Gastroesophageal sphincter (tissue), 4 donors: ENCODE measurements around the gene KRT85. TPM values are rescaled to one million over a fixed set of nuclear protein-coding genes. Genes with fewer than 3 reads are reported as not detected.
A peak's percentile ranks its signal among the peaks of the same experiment; 100 is the strongest.

ENCODE experiments used
- ATAC-seq: fragments of 150-250 bp; one replicate; pipeline ENCODE4 v1.9.1; 2016; ENCODE audit warnings: mild to moderate bottlenecking, moderate library complexity
- H3K27ac ChIP-seq, 4 donors: fragments of 200-600 bp; sonication (generic) in 3 of 4; 1 replicate in 3 of 4; 2 replicates in 1 of 4; pipeline ENCODE4 v1.5.1; 2016 to 2019
- H3K27me3 ChIP-seq: fragments of 200-600 bp; sonication (generic); one replicate; pipeline ENCODE4 v1.5.1; 2019
- H3K36me3 ChIP-seq, 2 donors: fragments of 200-600 bp; sonication (generic); one replicate each; pipeline ENCODE4 v1.5.1; 2019; ENCODE audit warnings: control low read depth in 1 of 2
- H3K4me1 ChIP-seq, 3 donors: fragments of 200-600 bp; sonication (generic); 1 replicate in 2 of 3; 2 replicates in 1 of 3; pipeline ENCODE4 v1.5.1; 2016 to 2019; ENCODE audit warnings: control low read depth in 2 of 3
- H3K4me3 ChIP-seq, 2 donors: fragments of 200-600 bp; sonication (generic); one replicate each; pipeline ENCODE4 v1.5.1; 2019; ENCODE audit warnings: mild to moderate bottlenecking in 1 of 2, moderate library complexity in 1 of 2
- H3K9me3 ChIP-seq, 3 donors: fragments of 200-600 bp; sonication (generic); one replicate each; pipeline ENCODE4 v1.5.1; 2017 to 2019; ENCODE audit warnings: control low read depth in 2 of 3
- EP300 ChIP-seq: sonication (generic); formaldehyde crosslinking; IDR thresholded peaks from one replicate; pipeline ENCODE4 v1.6.1; 2017; ENCODE audit warnings: antibody characterized with exemption, mild to moderate bottlenecking
- POLR2A ChIP-seq, 2 donors: fragments of 450-650 bp; IDR thresholded peaks; one replicate each; pipeline ENCODE4 v1.6.1; 2017; ENCODE audit warnings: antibody characterized with exemption in 2 of 2, mild to moderate bottlenecking in 2 of 2, moderate library complexity in 1 of 2
- POLR2AphosphoS5 ChIP-seq: sonication (generic); formaldehyde crosslinking; IDR thresholded peaks from one replicate; pipeline ENCODE4 v1.6.1; 2017; ENCODE audit warnings: antibody characterized with exemption
- WGBS, 2 donors: methylation state at CpG; one replicate each; pipeline ENCODE4 v1.1.5; 2018; ENCODE audit warnings: low coverage in 1 of 2; 5-methylcytosine and 5-hydroxymethylcytosine counted together
- total RNA-seq, 4 donors: library from RNA; depleted of rRNA; stranded (reverse); fragments of >200 nt; gene quantifications; one replicate each; pipeline ENCODE4 v1.1.0, GENCODE V29; 2016
- TF ChIP-seq, protein P1 (sequence below), 4 experiments: fragments of 200-600 bp in 2 of 4; fragments of 450-650 bp in 2 of 4; sonication (generic) in 1 of 4; IDR thresholded peaks; one replicate each; pipeline ENCODE4 v1.5.1; 2017 to 2019; ENCODE audit warnings: antibody characterized with exemption in 4 of 4, mild to moderate bottlenecking in 2 of 4, moderate library complexity in 2 of 4

KRT85 gene
- total RNA-seq, 4 donors from 2014 or later: not detected

DNA sequence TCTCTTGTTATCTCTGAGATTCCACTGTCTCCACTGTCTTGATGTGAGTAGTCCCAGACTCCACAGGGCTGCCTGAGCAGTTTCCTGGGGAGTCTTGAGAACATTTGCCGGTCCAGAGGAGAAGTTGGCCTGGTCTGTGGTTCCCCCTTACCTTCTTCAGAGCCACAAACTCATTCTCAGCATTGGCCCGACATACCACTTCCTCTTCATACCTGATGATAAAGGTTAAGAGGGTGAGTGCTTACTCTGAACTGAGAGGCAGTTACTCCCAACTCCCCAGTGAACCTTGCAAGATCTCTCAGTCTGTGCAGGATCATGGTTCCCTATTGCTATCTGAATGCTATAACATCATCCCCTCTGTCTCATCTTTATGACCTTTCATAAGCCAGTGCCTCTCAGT lies 15.6 kb upstream of the KRT85 start:
- Histone ChIP-seq H3K27ac (no peak overlapping the region), H3K4me1 (no peaks in the 10 kb centered on the region), H3K9me3 (no peaks in the 10 kb centered on the region), H3K4me3 (no peak overlapping the region), H3K27me3 (peaks cover 16% of the 10 kb centered on the region), H3K36me3 (no peaks in the 10 kb centered on the region)
- ATAC-seq: no peak
- WGBS, 2 donors: 63% methylated on average over 2 of the region's 2 CpGs; no CpG with 5 or more reads in 1 of the 2 donors
- TF ChIP-seq, protein P1, sequence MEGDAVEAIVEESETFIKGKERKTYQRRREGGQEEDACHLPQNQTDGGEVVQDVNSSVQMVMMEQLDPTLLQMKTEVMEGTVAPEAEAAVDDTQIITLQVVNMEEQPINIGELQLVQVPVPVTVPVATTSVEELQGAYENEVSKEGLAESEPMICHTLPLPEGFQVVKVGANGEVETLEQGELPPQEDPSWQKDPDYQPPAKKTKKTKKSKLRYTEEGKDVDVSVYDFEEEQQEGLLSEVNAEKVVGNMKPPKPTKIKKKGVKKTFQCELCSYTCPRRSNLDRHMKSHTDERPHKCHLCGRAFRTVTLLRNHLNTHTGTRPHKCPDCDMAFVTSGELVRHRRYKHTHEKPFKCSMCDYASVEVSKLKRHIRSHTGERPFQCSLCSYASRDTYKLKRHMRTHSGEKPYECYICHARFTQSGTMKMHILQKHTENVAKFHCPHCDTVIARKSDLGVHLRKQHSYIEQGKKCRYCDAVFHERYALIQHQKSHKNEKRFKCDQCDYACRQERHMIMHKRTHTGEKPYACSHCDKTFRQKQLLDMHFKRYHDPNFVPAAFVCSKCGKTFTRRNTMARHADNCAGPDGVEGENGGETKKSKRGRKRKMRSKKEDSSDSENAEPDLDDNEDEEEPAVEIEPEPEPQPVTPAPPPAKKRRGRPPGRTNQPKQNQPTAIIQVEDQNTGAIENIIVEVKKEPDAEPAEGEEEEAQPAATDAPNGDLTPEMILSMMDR (IDR thresholded peaks at IDR 0.05): no peak
- TF ChIP-seq POLR2A (IDR thresholded peaks at IDR 0.05) (no peak), EP300 (no peak), POLR2AphosphoS5 (no peak)

- Histone ChIP-seq H3K4me3 (no peak overlapping the region), H3K36me3 (no peaks in the 10 kb centered on the region), H3K27me3 (peaks cover 26% of the 10 kb centered on the region), H3K27ac (no peak overlapping the region), H3K9me3 (no peaks in the 10 kb centered on the region), H3K4me1 (no peaks in the 10 kb centered on the region)
- TF ChIP-seq POLR2A (IDR thresholded peaks at IDR 0.05) (no peak), POLR2AphosphoS5 (no peak), EP300 (no peak)
- TF ChIP-seq, protein P1 (IDR thresholded peaks at IDR 0.05): no peak
- ATAC-seq: no peak
- 82% methylated on average over 4 of the region's 8 CpGs; no CpG with 5 or more reads in 1 of the 2 donors for WGBS, 2 donors
Measured at GRCh38 chr12:52381206-52381605, 13.9 kb upstream of the KRT85 start.

DNA sequence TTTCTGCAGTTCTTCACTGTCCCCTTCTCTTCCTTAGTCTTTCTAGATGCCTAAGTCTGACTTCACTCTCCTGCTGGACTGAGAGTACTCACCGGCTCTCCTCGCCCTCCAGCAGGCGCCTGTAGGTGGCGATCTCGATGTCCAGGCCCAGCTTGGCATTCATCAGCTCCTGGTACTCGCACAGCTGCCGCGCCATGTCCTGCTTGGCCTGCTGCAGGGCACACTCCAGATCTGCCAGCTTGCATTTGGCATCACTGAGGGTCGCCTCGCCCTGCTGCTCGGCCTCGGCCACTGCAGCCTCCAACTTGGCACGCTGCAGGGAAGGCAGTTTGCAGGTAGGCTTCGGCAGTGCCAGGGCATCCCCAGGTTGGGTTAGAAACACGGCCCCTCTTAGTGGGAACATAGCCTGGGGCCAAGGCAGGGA lies 13.0 kb upstream of the KRT85 start:
- Histone ChIP-seq H3K9me3 (no peaks in the 10 kb centered on the region), H3K4me1 (no peaks in the 10 kb centered on the region), H3K27me3 (peaks cover 26% of the 10 kb centered on the region), H3K27ac (no peak overlapping the region), H3K4me3 (no peak overlapping the region), H3K36me3 (no peaks in the 10 kb centered on the region)
- TF ChIP-seq POLR2A (IDR thresholded peaks at IDR 0.05) (no peak), EP300 (no peak), POLR2AphosphoS5 (no peak)
- TF ChIP-seq, protein P1 (IDR thresholded peaks at IDR 0.05): peak in 1 of 4 experiments; percentile 31
- 24 to 48% methylated on average over 5 to 6 of the region's 15 CpGs for WGBS, 2 donors
- no peak for ATAC-seq

- Histone ChIP-seq H3K27ac (no peak overlapping the region), H3K9me3 (no peaks in the 10 kb centered on the region), H3K4me3 (no peak overlapping the region), H3K4me1 (no peaks in the 10 kb centered on the region), H3K27me3 (peaks cover 26% of the 10 kb centered on the region), H3K36me3 (no peaks in the 10 kb centered on the region)
- TF ChIP-seq EP300 (no peak), POLR2AphosphoS5 (no peak), POLR2A (IDR thresholded peaks at IDR 0.05) (no peak)
- TF ChIP-seq, protein P1 (IDR thresholded peaks at IDR 0.05): no peak
- WGBS, 2 donors: 85% methylated on average over 5 of the region's 6 CpGs; no CpG with 5 or more reads in 1 of the 2 donors
- no peak for ATAC-seq
Measured at GRCh38 chr12:52379536-52379935, 12.3 kb upstream of the KRT85 start.

GRCh38 chr12:52378091-52378490 lies 10.8 kb upstream of the KRT85 start:
- Histone ChIP-seq H3K27ac (no peak overlapping the region), H3K4me1 (no peaks in the 10 kb centered on the region), H3K36me3 (no peaks in the 10 kb centered on the region), H3K27me3 (peaks cover 26% of the 10 kb centered on the region), H3K9me3 (no peaks in the 10 kb centered on the region), H3K4me3 (no peak overlapping the region)
- WGBS, 2 donors: 59% methylated on average over 10 of the region's 19 CpGs; no CpG with 5 or more reads in 1 of the 2 donors
- TF ChIP-seq, protein P1 (IDR thresholded peaks at IDR 0.05): no peak
- no peak for TF ChIP-seq EP300
- no peak for TF ChIP-seq POLR2AphosphoS5
- no peak for TF ChIP-seq POLR2A (IDR thresholded peaks at IDR 0.05)
- ATAC-seq: no peak
